Left hindlimb (tissue), 1 donor: ENCODE data around the gene RBL2.
"Not testable (repeated sequence)": the region's sequence is repeated elsewhere in the genome, so short reads cannot be mapped to it uniquely, and the experiment has no call there.

Experiments used
- DNase-seq: peaks from one replicate; pipeline ENCODE4 v3.0.0-alpha.2; 2018

RBL2 gene, protein sequence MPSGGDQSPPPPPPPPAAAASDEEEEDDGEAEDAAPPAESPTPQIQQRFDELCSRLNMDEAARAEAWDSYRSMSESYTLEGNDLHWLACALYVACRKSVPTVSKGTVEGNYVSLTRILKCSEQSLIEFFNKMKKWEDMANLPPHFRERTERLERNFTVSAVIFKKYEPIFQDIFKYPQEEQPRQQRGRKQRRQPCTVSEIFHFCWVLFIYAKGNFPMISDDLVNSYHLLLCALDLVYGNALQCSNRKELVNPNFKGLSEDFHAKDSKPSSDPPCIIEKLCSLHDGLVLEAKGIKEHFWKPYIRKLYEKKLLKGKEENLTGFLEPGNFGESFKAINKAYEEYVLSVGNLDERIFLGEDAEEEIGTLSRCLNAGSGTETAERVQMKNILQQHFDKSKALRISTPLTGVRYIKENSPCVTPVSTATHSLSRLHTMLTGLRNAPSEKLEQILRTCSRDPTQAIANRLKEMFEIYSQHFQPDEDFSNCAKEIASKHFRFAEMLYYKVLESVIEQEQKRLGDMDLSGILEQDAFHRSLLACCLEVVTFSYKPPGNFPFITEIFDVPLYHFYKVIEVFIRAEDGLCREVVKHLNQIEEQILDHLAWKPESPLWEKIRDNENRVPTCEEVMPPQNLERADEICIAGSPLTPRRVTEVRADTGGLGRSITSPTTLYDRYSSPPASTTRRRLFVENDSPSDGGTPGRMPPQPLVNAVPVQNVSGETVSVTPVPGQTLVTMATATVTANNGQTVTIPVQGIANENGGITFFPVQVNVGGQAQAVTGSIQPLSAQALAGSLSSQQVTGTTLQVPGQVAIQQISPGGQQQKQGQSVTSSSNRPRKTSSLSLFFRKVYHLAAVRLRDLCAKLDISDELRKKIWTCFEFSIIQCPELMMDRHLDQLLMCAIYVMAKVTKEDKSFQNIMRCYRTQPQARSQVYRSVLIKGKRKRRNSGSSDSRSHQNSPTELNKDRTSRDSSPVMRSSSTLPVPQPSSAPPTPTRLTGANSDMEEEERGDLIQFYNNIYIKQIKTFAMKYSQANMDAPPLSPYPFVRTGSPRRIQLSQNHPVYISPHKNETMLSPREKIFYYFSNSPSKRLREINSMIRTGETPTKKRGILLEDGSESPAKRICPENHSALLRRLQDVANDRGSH

DNA sequence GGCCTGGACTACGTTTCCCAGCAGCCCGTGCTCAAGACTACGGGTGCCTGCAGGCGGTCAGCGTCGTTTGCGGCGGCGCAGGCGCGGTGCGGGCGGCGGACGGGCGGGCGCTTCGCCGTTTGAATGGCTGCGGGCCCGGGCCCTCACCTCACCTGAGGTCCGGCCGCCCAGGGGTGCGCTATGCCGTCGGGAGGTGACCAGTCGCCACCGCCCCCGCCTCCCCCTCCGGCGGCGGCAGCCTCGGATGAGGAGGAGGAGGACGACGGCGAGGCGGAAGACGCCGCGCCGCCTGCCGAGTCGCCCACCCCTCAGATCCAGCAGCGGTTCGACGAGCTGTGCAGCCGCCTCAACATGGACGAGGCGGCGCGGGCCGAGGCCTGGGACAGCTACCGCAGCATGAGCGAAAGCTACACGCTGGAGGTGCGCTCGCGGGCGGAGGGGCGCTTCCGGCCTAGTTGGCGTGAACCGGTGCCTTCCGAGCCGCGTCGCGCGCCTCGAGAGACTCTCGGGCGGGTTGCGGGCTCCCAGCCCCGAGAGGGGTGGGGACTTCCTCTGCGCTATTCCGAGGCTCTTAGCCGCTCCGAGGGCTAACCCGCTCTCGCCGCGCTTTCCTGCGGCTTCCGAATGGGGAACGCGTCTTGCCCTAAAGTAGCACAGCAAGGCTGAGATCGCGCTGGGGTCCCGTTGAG lies at the start of gene RBL2:
RBL2 (plus strand) TSS at position 95 of the 689 bp plus-strand sequence; CDS start at position 181, 86 bp downstream.
- DNase-seq: peak; percentile 88

- not testable (repeated sequence) for DNase-seq
Observed at GRCh38 chr16:53384610-53385009, 49.7 kb upstream of the RBL2 start.

GRCh38 chr16:53404959-53405358 lies 29.3 kb upstream of the RBL2 start:
- no peak for DNase-seq

- DNase-seq: no peak
Observed at GRCh38 chr16:53412549-53412948, 21.7 kb upstream of the RBL2 start.

GRCh38 chr16:53413864-53414263 lies 20.4 kb upstream of the RBL2 start:
- DNase-seq: no peak

DNA sequence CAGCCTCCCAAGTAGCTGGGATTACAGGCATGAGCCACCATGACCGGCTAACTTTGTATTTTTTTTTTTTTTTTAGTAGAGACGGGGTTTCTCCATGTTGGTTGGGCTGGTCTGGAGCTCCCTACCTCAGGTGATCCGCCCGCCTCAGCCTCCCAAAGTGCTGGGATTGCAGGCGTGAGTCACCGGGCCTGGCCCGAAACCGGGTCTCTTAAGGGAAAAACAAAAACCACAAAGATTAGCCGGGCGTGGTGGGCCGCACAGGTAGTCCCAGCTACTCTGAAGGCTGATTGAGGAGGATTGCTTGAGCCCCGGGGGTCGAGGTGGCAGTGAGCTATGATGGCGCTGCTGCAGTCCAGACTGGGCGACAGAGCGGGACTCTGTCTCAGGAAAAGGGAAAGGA lies 19.9 kb upstream of the RBL2 start:
- no peak for DNase-seq

DNA sequence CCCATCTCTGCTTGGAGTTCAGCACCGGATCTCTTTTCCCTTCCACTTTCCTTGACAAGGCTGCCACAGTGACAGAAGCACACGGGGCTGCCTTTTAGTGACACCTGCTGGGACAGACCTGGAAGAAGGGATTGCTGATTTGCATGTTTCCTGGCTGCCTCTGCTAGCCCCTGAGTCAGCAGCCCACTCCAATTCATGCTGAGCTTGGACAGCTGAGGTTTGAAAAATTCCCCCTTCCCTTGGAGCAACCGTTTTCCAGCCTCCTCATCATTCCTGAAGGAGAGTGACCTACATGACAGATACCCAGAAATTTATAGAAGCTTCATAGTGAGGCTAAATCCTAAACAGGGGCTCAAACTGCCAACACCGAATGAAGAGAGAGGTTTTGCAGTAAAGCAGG lies 18.8 kb upstream of the RBL2 start:
- no peak for DNase-seq

DNA sequence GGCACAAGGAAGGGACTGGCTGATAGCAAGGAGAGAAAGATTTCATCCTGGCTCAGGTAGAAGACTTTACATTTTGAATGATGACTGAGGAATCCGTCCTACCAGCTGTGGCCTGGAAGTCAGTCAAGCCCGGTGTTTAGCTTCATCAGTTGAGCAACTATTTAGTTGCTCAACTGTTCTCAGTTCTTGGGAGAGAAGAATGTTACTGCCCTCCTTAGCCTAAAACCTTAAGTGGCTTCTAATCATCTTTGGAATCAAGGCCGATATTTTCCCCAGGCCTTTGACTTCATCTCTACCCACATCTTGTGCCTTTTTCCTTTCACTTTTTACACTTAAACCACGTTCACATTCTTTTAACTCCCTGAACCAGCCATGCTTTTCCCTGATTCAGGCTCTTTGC lies 17.3 kb upstream of the RBL2 start:
- no peak for DNase-seq

GRCh38 chr16:53417976-53418375 lies 16.3 kb upstream of the RBL2 start:
- DNase-seq: no peak

GRCh38 chr16:53419383-53419709 lies 14.9 kb upstream of the RBL2 start:
- not testable (repeated sequence) for DNase-seq

GRCh38 chr16:53421248-53421647 lies 13.0 kb upstream of the RBL2 start:
- no peak for DNase-seq

- DNase-seq: not testable (repeated sequence)
Observed at GRCh38 chr16:53423968-53424367, 10.3 kb upstream of the RBL2 start.

DNA sequence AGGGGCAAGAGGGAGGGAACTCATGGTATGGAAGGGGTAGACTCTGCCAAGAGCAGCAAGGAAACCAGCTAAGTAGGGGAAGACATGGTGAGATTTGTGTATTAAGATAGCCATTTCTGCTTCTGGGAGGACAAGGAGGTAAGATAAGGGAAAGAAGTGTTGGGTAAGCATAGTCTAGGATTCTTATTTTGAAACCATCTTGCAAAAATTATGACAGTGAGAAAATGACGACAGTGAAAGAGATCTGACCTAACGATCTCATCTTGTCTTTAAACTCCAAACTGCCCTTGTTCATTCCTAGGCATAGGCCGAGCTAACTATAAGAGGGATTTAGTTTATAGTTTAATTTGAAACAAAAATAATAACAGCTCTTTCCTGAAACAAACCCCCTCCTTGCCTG lies 5.6 kb upstream of the RBL2 start:
- no peak for DNase-seq

- DNase-seq: no peak
Observed at GRCh38 chr16:53429221-53429943, 4.9 kb upstream of the RBL2 start.

DNA sequence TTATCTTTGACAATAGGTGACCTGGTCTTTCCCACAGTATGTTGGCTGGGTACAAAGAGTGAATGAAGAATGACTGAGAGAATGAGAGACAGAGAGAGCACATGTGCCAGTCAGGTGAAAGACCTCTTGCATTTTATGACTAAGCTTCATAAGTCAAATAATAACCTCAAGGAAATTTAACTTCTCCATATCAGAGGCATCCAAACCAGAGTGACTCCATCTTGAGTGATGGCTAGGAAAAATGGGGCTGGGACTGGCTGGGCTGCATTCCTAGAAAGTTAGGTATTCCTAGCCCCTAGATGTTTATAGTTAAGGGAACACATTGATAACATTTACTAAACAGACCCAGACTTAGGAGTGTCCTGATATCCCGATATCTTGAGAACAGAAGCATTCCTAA lies 3.9 kb upstream of the RBL2 start:
- no peak for DNase-seq

DNA sequence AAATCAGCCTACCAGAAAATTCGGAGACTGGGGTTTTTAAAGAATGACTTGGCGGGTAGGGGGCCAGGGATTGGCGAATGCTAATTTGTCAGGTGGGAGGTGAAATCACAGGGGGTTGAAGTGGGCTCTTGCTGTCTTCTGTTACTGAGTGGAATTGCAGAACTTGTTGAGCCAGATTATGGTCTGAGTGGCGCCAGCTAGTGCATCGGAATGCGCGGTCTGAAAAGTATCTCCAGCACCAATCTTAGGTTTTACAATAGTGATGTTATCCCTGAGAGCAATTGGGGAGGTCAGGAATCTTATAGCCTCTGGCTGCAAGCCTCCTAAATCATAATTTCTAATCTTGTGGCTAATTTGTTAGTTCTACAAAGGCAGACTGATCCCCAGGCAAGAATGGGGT lies 762 bp upstream of the RBL2 start:
- no peak for DNase-seq

DNA sequence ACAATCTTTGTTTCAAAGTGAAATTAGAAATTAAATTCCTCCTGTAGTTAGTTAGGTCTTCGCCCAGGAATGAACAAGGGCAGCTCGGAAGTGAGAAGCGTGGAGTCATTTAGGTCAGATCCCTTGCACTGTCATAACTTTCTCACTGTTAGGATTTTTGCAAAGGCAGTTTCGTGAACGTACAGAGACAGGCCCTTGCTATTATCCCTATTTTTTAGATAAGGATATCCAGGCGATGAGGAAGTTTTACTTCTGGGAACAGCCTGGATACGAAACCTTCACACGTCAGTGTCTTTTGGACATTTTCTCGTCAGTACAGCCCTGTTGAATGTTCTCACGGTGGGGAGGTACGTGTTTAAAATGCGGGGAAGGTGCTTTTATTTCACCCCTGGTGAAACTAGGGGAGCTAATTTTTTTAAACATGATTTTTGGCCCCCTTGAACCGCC lies 318 bp upstream of the RBL2 start:
- DNase-seq: no peak

DNA sequence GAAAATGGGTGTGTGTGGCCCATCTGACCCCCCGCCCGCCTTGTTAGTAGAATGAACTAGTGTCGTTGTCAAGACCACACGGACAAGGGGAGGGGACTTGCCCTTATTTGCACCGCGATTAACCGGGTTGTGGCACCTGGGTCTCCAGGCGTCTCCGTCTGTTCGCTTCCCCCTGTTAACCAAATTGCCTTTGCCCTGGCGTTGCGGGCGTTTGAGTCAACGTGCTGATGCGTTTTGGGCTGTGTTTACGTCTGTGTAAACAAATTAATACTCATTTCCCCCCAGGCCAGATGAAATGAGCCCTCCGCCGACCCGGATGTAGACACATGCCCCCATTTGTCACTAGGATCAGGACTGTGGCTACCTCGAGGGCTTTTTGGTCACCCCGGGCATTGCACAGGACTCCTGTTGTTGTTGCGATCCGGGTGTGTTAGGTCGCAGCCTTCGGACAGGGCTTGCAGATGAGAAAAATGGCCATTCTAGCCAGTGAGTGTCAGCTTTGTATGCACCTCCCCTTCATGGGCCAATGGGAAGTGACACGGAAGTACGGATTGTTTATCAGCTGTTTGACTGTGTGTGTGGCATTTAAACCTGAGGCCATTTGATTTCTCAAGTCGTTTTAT lies 906 bp downstream of the RBL2 start:
- DNase-seq: peak; percentile 50

- no peak for DNase-seq
Observed at GRCh38 chr16:53440125-53440524, 5.9 kb downstream of the RBL2 start.

DNA sequence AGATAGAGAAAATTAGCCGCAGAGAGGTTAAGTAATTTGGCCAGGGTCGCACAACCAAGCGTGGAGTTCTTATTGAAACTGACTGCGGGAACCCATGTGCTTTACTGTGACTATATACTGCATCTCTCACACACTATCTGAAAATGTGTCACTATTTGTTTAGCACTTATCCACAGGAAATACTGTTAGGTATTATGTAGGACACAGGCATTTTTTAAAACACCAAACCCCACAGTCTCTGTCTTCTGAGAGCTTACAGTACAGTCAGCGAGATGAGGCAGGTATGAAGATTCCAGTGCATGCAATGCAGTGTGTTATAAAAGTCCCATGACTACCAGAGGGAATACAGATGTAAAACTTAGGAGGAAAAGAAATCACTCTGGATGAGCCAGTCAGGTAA lies 11.3 kb downstream of the RBL2 start:
- DNase-seq: no peak

DNA sequence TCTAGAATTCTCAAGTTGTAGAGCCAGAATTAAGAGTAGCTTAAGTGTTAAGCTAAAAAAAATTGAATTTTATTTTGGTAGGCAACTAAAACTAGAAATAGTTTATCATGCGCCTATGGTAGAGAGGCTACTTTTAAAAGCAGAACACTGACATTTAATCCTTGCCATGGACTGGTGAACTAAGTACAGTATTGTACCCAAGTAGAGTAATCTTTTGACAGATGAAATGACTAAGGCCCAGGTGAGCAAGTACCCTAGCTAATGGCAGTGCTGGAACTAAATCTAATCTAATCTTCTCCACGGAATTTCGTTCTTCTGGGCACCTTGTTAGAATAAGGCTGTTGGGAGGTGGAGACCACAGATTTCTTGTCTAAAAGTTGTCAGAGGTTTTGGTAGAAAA lies 11.8 kb downstream of the RBL2 start:
- no peak for DNase-seq
